Common myeloid progenitor, CD34-positive (primary cell): Measurements from ENCODE around the gene SLC37A3.

Source experiments
- CTCF ChIA-PET: fragments of 350-600 bp; sonication (Branson Sonifier 250); formaldehyde crosslinking; loops from one replicate; lab custom pipeline; 2021; ENCODE audit warnings: antibody characterized with exemption; lab: Charles Lee
- POLR2A ChIA-PET: fragments of 350-600 bp; sonication (Branson Sonifier 250); formaldehyde crosslinking; loops from one replicate; lab custom pipeline; 2021; ENCODE audit warnings: antibody characterized with exemption; lab: Charles Lee
- DNase-seq, 3 donors: peaks; one replicate each; pipeline versions ENCODE4 v3.0.0 to v3.0.0-alpha.2; 2013
- H3K27ac ChIP-seq, 2 experiments: 1 replicate in 1 of 2; 2 replicates in 1 of 2; pipeline ENCODE4 v1.7.0; 2013; ENCODE audit warnings: inconsistent platforms in 2 of 2, low read length in 2 of 2, mild to moderate bottlenecking in 2 of 2, low read depth in 1 of 2, moderate library complexity in 1 of 2; ENCODE audit not compliant: severe bottlenecking in 2 of 2, insufficient read depth in 1 of 2, poor library complexity in 1 of 2
- H3K27me3 ChIP-seq, 5 experiments: replicated peaks in 2 of 5; 1 replicate in 3 of 5; 2 replicates in 2 of 5; pipeline versions ENCODE4 v1.6.1 to v1.7.0; 2013; ENCODE audit warnings: low read length in 4 of 5, mild to moderate bottlenecking in 2 of 5, moderate library complexity in 2 of 5, inconsistent platforms in 1 of 5; ENCODE audit not compliant: insufficient read depth in 5 of 5, control insufficient read depth in 4 of 5
- H3K36me3 ChIP-seq, 4 experiments: 1 replicate in 2 of 4; 2 replicates in 2 of 4; pipeline versions ENCODE4 v1.6.1 to v1.7.0; 2013; ENCODE audit warnings: low read length in 3 of 4, control low read depth in 1 of 4, mild to moderate bottlenecking in 1 of 4; ENCODE audit not compliant: control insufficient read depth in 4 of 4, insufficient read depth in 4 of 4
- H3K4me1 ChIP-seq, 4 experiments: 1 replicate in 3 of 4; 2 replicates in 1 of 4; pipeline versions ENCODE4 v1.6.1 to v1.7.1; 2013; ENCODE audit warnings: low read length in 3 of 4, mild to moderate bottlenecking in 3 of 4, control low read depth in 1 of 4, inconsistent platforms in 1 of 4, moderate library complexity in 1 of 4; ENCODE audit not compliant: control insufficient read depth in 4 of 4, insufficient read depth in 4 of 4; ENCODE audit errors: control extremely low read depth in 1 of 4
- H3K4me3 ChIP-seq, 7 experiments: 1 replicate in 4 of 7; 2 replicates in 3 of 7; pipeline versions ENCODE4 v1.5.1 to v1.7.0; 2013; ENCODE audit warnings: mild to moderate bottlenecking in 7 of 7, low read length in 6 of 7, moderate library complexity in 6 of 7, inconsistent platforms in 2 of 7, low read depth in 2 of 7, control low read depth in 1 of 7; ENCODE audit not compliant: insufficient read depth in 4 of 7, control insufficient read depth in 1 of 7; ENCODE audit errors: extremely low read depth in 1 of 7
- H3K9me3 ChIP-seq, 5 experiments: 1 replicate in 4 of 5; 2 replicates in 1 of 5; pipeline versions ENCODE4 v1.6.1 to v1.7.1; 2013; ENCODE audit warnings: low read length in 4 of 5, mild to moderate bottlenecking in 2 of 5, inconsistent platforms in 1 of 5, low read depth in 1 of 5, moderate library complexity in 1 of 5; ENCODE audit not compliant: control insufficient read depth in 4 of 5, insufficient read depth in 2 of 5; ENCODE audit errors: control extremely low read depth in 1 of 5
- WGBS: methylation state at CpG from one replicate; pipeline ENCODE4 v1.1.5; 2013; ENCODE audit not compliant: insufficient coverage; 5-methylcytosine and 5-hydroxymethylcytosine counted together

Gene SLC37A3

DNA sequence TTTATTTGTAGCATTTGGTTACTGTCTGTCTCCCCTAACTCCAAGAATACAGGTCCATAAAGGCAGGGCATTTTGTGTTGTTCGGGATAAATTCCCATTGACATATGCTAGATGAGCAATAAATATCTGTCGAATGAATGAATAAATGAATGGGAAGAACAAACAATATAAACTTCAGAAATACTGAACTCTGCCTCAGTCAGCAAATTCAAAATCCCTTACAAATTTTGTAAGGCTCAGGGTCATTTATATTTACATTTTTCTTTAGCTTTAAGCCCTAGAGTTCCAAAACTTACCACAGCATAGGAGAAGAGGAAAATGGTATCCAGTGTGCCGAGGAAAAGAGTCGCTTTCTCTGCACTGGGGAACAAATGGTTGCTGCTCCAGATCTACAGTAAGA is 29.0 kb downstream of the SLC37A3 start:
- ChIA-PET CTCF (no interaction called here), POLR2A (no interaction called here)
- WGBS, result 100% methylated on average over 1 of the region's 4 CpGs
- no peak overlapping the region for H3K27ac ChIP-seq
- H3K36me3 ChIP-seq, result peaks cover 0 to 8% (median 2%) of the 10 kb centered on the region in 4 experiments
- peaks cover 0 to 5% (median 3%) of the 10 kb centered on the region in 4 experiments for H3K4me1 ChIP-seq
- no peak for DNase-seq
- no peaks in the 10 kb centered on the region for H3K9me3 ChIP-seq
- no peaks in the 10 kb centered on the region for H3K27me3 ChIP-seq
- H3K4me3 ChIP-seq, result no peak overlapping the region

GRCh38 chr7:140367528-140367927 is 30.8 kb downstream of the SLC37A3 start:
- Histone ChIP-seq H3K9me3 (no peaks in the 10 kb centered on the region), H3K4me3 (no peak overlapping the region), H3K27ac (no peak overlapping the region), H3K27me3 (no peaks in the 10 kb centered on the region), H3K4me1 (peaks cover 0 to 5% (median 3%) of the 10 kb centered on the region in 4 experiments), H3K36me3 (peaks cover 0 to 10% (median 4%) of the 10 kb centered on the region in 4 experiments)
- WGBS, result 100% methylated on average over 2 of the region's 9 CpGs
- POLR2A ChIA-PET, result no interaction called here
- CTCF ChIA-PET, result no interaction called here
- DNase-seq, result no peak

DNA sequence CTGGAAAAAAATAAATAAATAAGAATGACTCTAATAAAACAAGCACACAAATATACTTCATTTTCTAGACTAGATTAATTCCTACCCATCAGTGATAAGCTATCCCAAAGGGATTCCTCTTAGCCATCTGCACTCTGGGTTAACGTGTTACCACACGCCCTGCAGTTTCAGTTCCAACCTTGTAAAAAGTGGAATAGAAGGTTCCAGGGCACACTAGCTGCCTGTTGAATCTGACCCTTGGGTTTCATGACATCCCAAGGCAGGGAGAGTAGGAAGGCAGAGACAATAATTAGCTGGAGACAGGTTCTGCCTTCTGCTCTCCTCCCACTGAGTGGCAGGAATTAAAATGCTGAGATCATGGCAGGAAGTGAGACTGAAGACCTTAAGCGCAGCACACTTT is 33.5 kb downstream of the SLC37A3 start:
- H3K36me3 ChIP-seq, result peaks cover 0 to 13% (median 4%) of the 10 kb centered on the region in 4 experiments
- peaks cover 0 to 9% (median 6%) of the 10 kb centered on the region in 4 experiments for H3K4me1 ChIP-seq
- CTCF ChIA-PET, result interaction anchor here (1.3 to 1.5 kb wide), 2 partner anchors 11 to 15 kb away, joined by 3 read pairs; no protein-coding TSS in a partner anchor
- no peak overlapping the region for H3K4me3 ChIP-seq
- H3K27ac ChIP-seq, result no peak overlapping the region
- POLR2A ChIA-PET, result no interaction called here
- H3K27me3 ChIP-seq, result no peaks in the 10 kb centered on the region
- H3K9me3 ChIP-seq, result no peaks in the 10 kb centered on the region
- WGBS, result 100% methylated on average over 2 of the region's 3 CpGs
- DNase-seq, result peak in 1 of 3 donors; percentile 26

DNA sequence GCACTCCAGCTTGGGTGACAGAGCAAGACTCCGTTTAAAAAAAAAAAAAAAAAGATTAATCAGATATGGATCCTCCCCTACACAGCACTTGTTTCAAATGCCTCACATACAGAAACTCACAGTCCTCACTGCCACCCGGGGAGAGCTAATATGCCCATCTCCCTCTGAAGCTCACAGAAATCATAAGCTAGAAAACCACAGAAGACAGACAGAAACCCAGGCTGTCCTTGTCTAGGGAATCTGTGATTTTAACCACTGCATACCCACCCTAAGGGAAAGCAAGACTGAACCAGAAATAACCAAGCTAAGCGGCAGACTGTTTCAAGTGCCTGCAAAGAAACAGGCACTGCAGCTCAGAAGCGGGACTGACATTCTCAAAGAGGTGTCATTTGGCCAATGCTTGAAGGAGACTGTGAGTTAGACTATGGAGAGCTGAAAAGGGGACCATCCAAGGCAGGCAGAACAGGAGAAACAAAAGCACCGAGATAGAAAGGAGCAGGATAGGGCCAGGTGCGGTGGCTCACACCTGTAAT is 37.6 kb downstream of the SLC37A3 start:
- DNase-seq, result peak in 1 of 3 donors; percentile 8
- Histone ChIP-seq H3K4me1 (peaks cover 7 to 34% (median 23%) of the 10 kb centered on the region in 4 experiments), H3K4me3 (no peak overlapping the region), H3K27me3 (no peaks in the 10 kb centered on the region), H3K36me3 (peaks cover 0 to 5% (median 2%) of the 10 kb centered on the region in 4 experiments), H3K27ac (no peak overlapping the region), H3K9me3 (no peaks in the 10 kb centered on the region)
- ChIA-PET POLR2A (interaction anchor here (0.5 to 0.6 kb wide), 2 partner anchors 40 to 1255 kb away, joined by 3 to 4 read pairs; no protein-coding TSS in a partner anchor), CTCF (interaction anchor here (1.0 kb wide), 1 partner anchor 114 kb away, joined by 3 read pairs; no protein-coding TSS in a partner anchor)
- WGBS, result 97% methylated on average over 5 of the region's 6 CpGs

DNA sequence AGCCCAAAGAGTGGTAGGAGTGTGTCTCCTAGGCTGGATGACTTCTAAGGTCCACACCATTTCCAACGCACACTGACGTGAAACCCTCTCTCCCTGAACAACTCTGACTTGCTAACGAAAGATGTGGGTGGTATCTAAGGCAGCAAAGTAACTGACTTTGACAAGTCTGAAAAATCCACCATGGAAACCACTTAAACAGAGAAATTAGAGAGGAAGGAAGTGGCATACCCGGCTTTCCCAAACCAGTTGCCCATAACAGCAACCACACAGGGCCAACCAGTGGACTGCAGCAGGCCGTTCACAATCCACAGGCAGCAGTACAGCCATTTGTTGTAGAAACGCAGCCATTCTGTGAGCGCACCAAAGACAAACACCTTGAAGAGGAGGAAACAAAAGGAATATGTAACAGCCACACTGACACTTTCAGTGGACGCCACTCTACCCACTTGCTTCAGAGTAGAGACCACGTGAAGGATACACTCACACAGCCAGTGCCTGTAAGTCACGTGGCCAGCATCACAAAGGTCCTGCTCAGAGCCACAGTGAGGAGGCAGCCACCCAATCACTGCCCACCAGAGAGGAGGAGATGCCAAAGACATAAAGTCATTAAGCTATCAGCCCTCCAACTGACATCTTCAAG is 39.8 kb downstream of the SLC37A3 start:
- DNase-seq, result peak; percentile 41 to 84 (median 79)
- Histone ChIP-seq H3K4me3 (peak overlapping the region in 3 of 7 experiments; percentile 58 to 75 (median 64)), H3K4me1 (peaks cover 7 to 29% (median 21%) of the 10 kb centered on the region in 4 experiments), H3K9me3 (no peaks in the 10 kb centered on the region), H3K27ac (peak overlapping the region; percentile 9 to 11), H3K27me3 (no peaks in the 10 kb centered on the region), H3K36me3 (peaks cover 0 to 3% (median 0%) of the 10 kb centered on the region in 4 experiments)
- CTCF ChIA-PET, result interaction anchor here (0.7 to 1.2 kb wide), 2 partner anchors 16 to 32 kb away, joined by 3 to 4 read pairs; no protein-coding TSS in a partner anchor
- WGBS, result 16% methylated on average over 8 of the region's 10 CpGs
- POLR2A ChIA-PET, result no interaction called here

GRCh38 chr7:140358024-140358411 is 40.3 kb downstream of the SLC37A3 start:
- Histone ChIP-seq H3K27ac (peak overlapping the region; percentile 9 to 11), H3K27me3 (no peaks in the 10 kb centered on the region), H3K36me3 (peaks cover 0 to 6% (median 0%) of the 10 kb centered on the region in 4 experiments), H3K4me1 (peaks cover 7 to 29% (median 21%) of the 10 kb centered on the region in 4 experiments), H3K9me3 (no peaks in the 10 kb centered on the region), H3K4me3 (peak overlapping the region in 2 of 7 experiments; percentile 5 to 75)
- ChIA-PET CTCF (no interaction called here), POLR2A (no interaction called here)
- no peak for DNase-seq
- 100% methylated on average over 1 of the region's 3 CpGs for WGBS

DNA sequence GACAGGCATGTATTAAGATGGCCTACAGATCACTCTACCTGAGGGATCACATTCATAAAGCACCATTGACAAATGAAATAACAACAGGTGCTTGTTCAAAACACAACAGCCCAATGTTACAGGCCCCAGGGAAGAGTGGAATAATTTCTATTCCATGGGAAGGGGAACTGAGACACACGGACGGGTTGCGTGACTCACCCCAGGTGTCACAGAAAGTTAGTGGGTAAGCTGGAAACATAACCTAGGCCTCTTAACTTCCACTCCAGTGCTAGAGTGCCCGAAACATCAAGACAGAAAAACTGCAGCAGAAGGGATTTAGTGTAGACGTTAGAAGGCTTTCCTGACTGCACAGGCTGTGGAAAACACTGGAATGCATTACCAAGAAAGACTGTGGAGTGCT is 48.3 kb downstream of the SLC37A3 start:
- H3K27ac ChIP-seq, result no peak overlapping the region
- ChIA-PET POLR2A (interaction anchor here (0.6 kb wide), 1 partner anchor 991 kb away, joined by 3 read pairs; no protein-coding TSS in a partner anchor), CTCF (no interaction called here)
- no peak for DNase-seq
- H3K27me3 ChIP-seq, result no peaks in the 10 kb centered on the region
- H3K4me1 ChIP-seq, result no peaks in the 10 kb centered on the region
- H3K36me3 ChIP-seq, result peaks cover 13 to 40% (median 16%) of the 10 kb centered on the region in 4 experiments
- H3K4me3 ChIP-seq, result no peak overlapping the region
- H3K9me3 ChIP-seq, result no peaks in the 10 kb centered on the region
- 96% methylated on average over 5 of the region's 5 CpGs for WGBS
